Stimulated activated CD4-positive, alpha-beta T cell treated with anti-CD3 and anti-CD28 coated beads, Interleukin-2, amount 100 ng/mL, for 48 hours (primary cell): ENCODE results near the gene BTN1A1.
A peak's percentile ranks its signal among the peaks of the same experiment; 100 is the strongest.
"Not testable (repeated sequence)": the region's sequence is repeated elsewhere in the genome, so short reads cannot be mapped to it uniquely, and the experiment has no call there.

Experiments
- DNase-seq, 2 donors: peaks; one replicate each; pipeline ENCODE4 v3.0.0-alpha.2; 2020

The BTN1A1 gene

DNA sequence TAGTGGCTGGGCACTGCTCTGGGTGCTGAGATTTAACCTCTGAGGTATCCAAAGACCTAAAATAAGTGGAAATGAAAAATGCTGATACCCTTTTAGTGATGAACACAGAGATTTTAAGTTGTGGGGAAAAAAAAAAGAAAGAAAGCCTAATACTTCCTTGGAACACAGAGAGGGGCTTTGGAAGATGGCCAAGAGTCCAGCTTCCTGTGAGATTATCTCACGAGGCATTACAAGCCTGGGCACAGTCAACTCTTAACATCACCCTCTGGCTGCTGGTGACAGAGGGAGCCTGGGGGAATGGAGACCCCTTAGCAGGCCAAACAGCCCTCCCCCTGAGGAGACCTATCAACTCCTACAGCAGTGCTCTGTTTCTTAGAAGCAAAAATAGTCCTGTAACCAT is 22.7 kb upstream of the BTN1A1 start:
- no peak for DNase-seq

DNA sequence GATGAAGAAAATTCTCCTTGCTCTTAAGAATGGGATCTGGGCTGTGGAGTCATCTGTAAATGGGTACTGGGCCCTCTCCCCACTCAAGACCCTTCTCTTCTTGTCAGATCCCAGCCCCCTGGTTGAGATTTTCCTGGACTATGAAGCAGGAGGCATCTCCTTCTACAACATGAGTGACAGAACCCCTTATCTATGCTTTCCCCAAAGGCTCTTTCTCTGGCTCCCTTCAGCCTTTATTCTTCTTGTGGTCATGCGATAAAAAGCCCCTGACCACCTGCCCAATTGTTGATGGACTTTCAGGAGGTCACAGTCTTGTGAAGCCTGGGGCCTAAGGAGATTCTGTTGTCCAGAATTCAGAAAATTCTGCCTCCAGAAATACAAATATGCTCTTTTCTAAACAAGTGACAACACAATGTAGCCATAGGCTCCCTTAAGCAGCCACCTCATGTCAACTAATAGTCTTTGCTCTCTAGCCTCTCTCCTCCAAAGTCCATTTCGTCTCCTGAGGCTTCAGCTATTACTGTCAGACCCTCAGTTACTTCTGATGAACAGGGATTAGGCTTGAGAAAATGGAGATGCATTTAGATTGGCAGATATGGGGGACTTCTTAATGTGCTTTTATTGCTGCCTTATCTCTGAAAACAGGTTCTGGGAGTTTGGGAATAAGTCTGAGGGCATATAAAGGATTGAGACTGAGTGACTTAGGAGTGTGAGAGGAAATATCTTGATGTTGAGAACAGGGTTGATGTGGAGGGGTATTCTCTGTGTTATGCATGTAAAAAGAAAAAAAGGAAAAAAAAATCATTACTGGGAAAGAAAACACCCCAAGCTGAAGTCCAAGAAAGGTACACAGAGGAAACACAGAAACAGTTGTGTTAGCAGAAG is 21.8 kb upstream of the BTN1A1 start:
- DNase-seq: no peak

DNA sequence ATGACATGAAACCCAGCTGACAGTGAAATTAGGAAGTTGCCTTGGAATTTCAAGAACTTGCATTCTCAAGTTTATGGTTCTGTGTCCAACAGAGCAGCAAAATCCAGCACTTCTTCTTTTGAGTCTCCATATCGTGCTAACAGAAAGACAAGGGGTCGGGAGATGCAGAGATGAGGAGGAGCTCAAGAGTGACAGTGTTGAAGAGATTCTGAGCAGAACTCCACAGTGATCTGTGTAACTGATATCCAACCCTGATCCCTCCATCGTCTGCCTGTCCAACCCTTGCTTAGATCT is 21.2 kb upstream of the BTN1A1 start:
- no peak for DNase-seq

DNA sequence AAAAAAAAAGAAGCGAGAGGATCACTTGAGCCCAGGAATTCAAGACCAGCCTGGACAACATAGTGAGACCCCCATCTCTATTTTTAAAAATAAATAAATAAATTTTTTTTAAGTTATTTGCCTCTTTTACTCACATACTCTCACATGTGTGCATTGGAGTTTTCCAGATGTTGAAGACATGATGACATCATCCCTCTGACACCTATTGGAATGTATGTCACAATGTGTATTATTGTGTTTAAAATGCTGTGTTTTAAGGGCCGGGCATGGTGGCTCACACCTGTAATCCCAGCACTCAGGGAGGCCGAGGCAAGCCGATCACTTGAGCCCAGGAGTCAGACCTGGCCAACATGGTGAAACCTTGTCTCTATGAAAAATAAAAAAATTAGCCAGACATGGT is 17.8 kb upstream of the BTN1A1 start:
- no peak for DNase-seq

DNA sequence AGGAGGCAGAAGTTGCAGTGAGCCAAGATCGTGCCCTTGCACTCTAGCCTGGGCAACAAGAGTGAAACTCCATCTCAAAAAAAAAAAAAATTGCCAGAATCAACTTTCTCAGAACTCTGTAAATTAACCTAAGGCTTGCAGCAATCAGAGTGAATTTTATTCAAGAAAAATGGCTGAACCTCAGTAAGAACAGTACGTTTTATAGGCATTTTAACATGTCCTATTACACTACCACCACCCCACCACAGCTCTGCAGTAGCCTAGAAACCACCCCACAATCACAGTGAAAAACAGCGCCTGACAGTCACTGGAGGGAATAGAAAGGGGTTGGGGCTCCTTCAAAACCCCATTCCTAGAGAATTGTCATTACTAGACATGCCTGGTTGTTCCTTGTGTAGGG is 16.4 kb upstream of the BTN1A1 start:
- DNase-seq: no peak

DNA sequence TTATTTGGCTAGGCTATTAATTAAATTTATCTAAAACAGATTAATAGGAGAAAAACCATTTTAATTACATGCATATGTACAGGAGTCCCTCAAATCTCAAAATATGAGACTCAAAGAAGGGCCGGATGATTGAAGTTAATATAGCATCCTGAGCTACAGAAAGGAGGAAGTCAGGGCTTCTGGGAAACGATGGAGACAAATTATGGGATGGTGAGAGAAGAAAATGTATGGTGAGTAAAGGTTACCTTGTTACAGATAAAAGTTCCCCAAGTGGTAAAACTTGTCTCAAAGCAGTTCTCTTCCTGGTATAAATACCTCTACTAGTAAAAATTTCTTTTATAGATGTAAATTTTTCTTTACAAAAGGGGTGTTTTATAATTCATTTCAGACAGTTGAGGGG is 15.9 kb upstream of the BTN1A1 start:
- no peak for DNase-seq

DNA sequence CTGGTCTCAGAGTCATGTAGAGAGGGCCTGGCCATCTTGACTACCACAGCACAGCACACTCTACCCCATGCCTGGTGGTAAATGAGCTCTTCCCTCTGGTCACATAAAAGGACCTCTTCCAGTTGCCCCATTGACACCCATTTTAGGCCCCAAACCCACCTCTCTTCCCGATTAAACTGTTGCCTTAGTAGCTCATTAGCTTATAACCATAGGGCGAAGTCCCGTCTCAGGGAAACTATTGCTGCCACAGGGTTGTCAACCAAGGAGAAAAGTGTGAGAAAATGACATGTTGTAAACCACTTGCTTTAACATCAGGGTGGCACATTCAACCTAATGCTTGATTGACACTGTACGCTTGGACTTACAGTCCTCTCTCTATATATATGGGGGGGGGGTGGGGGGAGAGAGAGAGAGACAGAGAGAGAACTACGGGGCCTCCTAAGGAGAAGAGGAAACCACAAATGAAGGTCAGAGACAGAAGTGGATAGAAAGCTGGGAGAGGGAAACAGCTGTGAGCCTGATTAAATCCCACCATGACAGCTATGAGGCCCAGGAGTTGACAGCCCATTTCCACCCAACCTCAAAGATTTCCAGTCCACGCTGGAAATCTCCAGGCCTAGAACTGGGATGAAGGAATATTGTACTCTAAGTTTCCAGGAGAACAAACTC is 14.9 kb upstream of the BTN1A1 start:
- no peak for DNase-seq

DNA sequence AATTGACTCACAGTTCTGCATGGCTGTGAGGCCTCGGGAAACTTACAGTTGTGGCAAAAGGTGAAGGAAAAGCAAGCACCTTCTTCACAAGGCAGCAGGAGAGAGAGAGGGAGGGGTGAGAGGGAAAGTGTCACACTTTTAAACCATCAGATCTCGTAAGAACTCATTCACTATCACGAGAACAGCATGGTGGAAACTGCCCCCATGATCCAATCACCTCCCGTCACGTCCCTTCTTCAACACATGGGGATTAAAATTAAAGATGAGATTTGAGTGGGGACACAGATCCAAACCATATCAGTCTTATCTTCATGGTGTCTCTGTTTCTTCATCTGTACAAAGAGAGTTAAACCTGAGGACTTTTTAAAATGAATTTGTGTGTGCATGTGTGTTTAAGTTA is 13.7 kb upstream of the BTN1A1 start:
- DNase-seq: no peak

DNA sequence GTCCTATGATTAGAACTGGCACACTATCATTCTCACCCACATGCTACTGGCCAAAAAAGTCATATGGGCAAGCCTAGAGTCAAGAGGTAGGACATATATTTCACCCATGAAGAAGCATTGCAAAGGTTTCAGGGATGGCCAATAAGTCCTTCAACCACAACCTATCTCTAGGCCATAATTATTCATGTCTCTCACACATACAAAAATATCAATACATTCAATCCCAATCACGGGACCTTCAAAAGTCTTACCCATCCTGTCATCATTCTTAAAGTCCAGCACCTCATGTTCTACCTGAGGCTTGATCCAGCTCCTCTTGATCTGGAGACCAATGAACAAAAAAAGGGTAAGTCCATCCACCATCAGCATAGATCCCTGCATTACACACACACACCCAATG is 12.6 kb upstream of the BTN1A1 start:
- DNase-seq: no peak

DNA sequence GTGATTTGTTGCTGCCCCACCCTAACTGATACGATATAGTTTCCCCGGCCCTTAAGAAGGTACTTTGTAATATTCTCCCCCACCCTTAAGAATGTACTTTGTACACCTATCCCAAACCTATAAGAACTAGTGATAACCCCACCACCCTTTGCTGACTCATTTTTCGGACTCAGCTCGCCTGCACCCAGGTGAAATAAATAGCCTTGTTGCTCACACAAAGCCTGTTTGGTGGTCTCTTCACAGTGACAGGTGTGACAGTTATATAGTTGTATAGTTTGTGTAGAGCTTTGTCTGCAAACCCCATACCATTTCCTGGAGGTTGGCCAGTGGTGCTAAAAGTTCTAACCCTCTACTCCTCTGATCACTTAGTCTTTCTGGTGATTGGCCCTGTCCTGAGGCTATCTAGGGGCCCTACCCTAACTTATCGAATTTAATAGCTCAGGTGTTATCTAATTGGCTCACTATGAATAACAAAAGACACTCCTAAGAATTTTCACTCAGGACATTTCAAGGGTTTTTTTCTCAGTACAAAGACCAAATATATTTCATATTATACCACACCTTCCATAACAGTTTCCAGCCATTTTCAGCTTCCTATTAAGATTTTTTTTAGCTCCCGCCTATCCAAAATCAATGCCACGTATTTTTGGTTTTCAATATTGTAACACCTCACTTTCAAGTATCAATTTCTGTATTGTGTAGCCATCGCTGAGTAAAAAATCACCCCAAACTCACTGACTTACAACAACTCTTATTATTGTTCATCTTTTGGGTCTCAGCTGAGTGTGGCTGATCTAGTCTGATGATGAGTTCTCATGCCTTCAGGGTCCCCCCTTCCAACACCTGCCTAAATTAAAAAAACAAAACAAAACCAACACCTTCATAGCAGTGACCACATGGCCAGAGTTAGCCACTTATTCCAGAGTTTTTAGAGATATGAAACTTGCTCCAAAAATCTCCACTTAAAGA is 9.8 kb upstream of the BTN1A1 start:
- DNase-seq: no peak

DNA sequence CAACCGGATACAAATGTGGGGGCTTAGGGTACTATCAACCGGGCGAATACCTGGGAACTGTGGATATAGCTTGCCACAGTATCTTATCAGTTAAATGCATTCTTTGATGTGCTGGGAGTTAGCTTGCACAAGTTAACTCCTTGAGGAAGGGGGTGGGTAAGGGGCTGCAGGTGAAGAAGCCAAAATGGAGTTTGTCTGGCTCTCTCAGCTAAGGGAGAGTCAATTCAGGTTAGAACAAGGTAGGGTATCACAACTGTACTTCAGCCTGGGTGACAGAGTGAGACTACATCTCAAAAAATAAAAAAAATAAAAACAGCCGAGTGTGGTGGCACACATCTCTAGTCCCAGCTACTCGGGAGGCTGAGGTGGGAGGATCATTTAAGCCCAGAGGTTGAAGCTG is 8.5 kb upstream of the BTN1A1 start:
- DNase-seq: no peak

DNA sequence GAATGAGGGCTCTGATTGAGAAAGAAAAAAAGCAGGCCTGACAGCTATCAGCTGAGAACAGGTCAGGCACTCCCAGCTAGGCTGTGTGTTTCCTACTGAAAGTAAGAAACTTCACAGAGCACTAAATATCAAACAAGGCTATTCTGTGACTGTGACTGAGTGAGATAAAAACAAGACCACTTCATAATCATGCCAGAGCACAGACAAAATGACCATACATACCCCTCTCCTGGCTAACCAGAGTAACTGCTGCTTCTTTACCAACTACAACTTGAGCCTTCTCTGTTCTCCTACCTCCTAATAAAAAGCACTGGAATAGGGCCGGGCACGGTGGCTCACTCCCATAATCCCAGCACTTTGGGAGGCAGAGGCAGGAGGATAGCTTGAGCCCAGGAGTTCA is 6.8 kb upstream of the BTN1A1 start:
- DNase-seq: no peak

DNA sequence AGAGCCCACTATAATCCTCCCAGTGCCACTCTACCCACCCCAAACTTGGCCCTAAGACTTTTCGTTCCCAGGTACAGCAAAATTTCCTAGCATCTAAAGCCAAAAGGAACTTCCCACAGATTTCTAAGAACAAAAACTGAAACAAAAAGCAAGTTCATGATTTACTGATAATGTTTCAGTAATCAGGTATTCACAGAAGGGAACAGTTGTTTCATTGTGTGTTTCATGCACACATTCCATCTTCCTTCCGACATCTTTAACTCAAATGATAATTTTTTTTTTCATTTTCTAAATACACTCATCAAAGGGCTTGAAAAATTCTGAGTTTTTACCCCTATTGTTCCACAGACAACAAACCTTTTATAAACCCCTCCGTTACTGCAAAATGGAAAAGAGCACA is 6.0 kb upstream of the BTN1A1 start:
- no peak for DNase-seq

DNA sequence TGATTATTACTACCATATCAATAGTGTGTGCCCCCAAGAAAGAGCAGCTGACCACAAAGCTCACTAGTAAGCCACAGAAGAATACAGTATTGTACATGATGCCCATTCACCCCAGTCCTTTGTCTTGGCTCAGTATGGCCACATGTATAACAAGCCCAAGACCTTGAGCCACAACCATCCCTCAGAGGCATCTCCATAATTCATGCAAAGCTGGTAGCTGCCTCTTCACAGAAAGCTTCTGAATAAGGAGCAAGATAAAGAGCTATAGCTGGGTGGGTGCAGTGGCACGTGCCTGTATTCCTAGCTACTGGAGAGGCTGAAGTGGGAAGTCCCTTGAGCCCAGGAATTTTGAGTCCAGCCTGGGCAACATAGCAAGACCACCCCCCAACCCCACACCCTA is 4.8 kb upstream of the BTN1A1 start:
- no peak for DNase-seq

DNA sequence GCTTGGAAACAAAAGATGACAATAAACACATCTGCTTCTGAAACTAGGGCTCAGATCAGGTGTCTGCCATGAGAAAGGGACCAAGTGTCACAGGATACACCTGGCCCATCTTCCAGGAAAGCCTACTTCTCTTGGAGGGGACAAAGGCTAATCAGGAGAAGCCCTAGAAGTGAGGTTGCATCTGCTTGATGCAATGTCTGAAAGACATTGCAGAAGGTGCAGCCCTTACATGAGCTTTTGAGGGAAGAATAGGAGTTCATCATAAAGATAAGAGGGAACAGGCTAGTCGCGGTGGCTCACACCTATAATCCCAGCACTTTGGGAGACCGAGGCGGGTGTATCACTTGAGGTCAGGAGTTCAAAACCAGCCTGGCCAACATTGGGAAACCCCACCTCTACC is 2.5 kb upstream of the BTN1A1 start:
- no peak for DNase-seq

DNA sequence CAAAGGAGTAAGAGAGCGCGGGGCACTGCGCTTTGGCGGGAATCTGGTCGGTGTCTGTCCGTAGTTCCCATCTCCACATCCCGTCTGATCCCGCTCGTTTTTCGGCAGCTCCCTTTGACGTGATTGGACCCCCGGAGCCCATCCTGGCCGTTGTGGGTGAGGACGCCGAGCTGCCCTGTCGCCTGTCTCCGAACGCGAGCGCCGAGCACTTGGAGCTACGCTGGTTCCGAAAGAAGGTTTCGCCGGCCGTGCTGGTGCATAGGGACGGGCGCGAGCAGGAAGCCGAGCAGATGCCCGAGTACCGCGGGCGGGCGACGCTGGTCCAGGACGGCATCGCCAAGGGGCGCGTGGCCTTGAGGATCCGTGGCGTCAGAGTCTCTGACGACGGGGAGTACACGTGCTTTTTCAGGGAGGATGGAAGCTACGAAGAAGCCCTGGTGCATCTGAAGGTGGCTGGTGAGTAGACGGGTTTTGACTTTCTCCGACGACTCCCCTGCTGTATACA is 1.4 kb downstream of the BTN1A1 start:
- peak; percentile 13 to 30 for DNase-seq

DNA sequence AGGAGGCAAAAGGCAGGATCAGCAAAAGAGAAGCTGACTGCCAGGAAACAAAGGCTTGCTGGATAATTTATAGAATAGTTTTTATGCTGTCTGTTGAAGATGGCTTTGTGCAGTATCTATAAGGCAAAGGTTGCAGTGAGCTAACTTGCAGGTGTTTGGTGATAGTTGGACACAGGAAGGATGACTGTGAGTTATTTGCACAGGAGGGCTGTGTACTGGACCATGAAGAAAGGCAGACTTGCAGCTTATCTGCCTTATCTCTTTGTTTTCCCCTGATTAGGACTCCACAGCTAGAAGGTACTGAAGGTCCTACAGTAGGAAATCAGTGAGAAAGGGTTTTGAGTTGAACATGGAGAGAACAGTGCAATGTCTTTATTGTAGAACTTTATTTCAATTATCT is 2.1 kb downstream of the BTN1A1 start:
- no peak for DNase-seq

DNA sequence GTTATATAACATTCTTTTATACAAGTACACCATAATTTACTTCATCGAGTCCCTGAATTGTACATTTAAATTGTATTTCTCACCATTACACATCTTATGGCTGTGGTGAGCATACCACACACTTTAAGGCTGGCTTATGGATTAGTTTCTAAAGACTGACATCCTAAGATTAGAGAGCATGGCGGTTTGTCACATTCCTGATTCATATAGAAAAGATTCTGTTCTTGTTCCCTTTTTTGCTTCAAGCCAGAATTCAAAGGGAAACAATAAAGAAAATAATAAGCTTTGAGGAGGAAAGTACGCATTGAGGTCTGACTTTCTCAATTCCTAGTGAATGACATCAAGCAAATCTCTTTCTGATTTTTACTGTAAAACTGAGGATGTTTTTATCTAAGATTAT is 2.5 kb downstream of the BTN1A1 start:
- no peak for DNase-seq

DNA sequence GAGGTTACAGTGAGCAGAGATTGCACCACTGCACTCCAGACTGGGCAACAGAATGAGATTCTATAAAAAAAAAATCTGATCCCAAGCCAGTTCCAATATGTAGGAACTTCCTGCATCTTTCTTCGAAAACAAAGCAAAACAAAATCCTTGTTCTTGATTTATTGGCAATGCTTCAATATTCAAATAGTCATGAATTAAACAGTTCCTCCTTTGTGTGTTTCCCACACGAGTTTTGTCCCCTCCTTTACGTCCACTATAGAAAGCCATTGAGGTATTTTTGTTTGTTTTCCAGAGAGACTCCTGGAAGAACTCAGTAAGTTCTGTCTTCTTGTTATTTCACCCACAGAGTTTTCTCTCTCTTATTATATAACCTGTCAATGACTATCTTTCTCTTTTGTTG is 7.6 kb downstream of the BTN1A1 start:
- DNase-seq: no peak

DNA sequence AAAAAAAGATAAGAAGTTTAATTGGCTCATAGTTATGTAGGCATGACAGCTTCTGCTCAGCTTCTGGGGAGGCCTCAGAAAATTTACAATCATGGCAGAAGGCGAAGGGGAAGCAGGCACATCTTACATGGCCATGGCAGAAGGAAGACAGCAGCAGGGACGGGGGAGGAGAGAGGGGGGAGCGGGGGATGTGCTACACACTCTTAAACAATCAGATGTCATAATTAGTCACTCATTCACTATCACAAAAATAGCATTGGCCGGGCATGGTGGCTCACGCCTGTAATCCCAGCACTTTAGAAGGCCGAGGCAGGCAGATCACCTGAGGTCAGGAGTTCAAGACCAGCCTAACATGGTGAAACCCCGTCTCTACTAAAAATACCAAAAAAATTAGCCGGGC is 10.9 kb downstream of the BTN1A1 start:
- DNase-seq: not testable (repeated sequence)

DNA sequence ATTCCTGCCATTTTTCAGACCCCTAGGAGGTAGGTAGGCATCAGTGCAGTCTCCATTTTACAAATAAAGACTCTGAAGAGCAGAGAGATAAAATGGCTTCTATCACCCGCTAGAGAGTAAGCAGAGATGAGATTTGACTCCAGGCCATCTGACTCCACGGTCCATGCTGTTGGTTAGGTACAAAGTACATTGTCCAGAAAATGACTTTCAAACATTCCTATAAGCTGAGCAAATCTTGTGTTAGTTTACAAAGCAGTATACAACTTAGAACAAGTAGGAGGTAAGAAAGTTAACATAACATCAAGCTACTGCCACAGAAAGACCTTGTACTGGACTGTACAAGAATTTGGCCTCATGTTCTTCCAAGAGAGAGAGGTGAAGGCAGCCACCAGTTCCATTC is 14.9 kb downstream of the BTN1A1 start:
- DNase-seq: no peak

DNA sequence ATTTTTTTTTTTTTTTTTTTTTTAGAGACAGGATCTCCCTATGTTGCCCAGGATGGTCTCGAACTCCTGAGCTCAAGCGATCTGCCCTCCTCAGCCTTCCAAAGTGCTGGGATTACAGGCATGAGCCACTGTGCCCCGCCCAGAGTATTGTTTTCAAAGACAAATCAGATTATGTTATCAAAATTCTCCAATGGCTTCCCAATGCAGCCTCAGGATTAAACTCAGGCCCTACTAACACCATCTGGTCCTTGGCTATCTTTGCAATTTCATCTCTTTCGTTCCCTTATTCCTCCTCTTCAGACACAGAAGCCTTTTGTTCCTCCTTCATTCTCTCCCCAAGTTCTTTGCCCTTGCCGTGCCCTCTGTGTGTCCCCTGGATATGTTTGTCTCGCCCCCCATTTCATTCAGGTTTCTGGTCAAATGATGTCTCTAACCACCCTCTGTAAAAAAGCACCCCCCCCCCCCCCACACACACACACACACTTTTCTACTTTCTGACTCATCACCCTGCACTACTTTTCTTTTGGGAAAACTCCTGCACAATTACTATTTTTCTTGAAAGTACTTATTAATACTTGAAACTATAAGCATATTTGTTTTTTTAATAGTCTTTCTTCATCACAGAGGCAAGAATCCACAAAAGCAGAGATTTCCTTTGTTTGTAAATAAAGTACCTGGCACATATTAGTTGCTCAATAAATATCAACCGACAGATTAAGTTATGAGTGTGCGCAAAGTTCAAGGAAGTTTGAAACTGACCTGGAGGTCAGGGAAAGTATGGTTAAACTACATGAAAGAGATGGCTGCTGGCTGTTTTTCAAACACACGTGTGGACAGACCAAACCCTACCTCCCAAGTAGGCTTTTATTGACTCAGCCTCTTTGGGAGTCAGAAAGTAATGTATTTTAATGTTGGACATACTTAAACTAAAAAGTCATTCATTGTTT is 16.7 kb downstream of the BTN1A1 start:
- DNase-seq: no peak
